Activated naive CD8-positive, alpha-beta T cell treated with anti-CD3 and anti-CD28 coated beads, Interleukin-2, amount 50 U/mL, for 16 hours (primary cell): ENCODE measurements around the gene NAP1L4.

Experiments
- DNase-seq: peaks from one replicate; pipeline ENCODE4 v3.0.0-alpha.2; 2020; ENCODE audit warnings: low read depth, low spot score

The NAP1L4 gene

DNA sequence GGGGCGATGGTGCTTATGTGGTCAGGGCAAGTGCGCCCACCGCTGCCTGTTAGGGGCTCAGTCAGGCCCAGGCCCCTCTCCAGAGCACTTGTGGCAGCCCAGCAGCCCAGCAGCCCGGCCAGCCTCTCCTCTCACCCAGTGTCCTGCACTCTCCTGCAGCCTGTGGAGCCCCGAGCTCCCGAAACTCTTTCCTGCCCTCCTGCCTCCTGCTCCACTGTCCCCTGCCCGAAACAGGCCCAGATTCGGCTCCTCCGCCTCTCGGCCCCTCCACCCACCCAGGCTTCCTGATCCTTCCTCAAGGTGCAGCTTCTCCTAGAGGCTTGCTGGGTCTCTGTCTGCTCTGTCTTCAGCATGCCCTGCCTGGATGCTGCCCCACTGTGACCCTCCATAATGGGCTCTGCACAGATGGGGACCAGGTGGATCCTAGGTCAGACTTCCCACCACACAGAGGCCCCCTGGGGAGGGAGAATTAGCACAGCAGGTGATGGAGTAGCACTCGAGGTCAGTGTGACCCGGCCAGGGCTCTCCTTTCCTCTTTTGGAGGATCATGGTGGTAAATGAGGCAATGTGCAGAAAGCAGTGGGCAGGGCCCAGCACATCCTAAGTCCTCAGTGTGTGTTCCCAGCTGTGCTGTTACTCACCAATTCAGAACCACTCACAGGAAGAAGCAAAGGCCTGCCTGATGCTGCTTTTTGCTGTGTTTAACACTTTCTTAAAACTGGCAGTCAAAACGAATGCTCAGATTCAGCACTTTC is 18.6 kb upstream of the NAP1L4 start:
- no peak for DNase-seq

DNA sequence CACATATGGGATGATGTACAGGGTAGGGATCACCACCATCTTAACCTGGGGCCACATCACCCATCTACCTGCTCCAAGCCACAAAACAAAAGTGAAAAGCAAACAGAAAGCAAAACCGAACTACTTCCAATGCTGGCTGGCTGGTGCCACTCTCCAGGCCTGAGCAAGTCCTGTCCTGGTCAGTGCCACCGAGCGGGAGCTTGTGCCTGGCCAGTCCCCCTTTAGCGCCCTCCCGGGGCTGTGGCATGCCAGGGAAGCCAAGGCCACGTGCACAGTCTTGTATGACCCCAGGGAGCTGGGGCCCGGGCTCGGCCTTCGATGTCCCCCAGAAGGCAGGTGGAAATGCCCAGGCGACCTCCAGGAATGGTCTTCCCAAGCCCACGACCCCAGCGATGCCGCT is 17.9 kb upstream of the NAP1L4 start:
- DNase-seq: no peak

DNA sequence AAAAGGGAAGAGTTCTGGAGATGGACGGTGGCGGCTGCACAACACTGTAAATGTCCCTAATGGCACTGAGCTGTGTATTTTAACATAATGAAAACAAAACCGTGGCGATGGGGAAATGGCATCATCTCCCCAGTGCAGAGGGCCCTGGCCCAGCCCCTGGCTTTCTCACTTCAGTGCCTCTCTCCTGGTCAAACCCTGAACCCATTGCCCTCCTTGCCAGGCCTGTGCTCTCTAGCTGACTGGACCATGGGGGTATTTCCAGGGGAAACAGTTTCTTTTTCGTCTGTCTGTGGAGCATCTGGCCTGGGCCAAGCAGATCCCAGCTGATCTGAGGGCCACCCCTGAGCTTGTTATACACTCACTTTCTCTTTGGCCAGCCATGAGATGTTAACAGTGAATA is 17.4 kb upstream of the NAP1L4 start:
- no peak for DNase-seq

DNA sequence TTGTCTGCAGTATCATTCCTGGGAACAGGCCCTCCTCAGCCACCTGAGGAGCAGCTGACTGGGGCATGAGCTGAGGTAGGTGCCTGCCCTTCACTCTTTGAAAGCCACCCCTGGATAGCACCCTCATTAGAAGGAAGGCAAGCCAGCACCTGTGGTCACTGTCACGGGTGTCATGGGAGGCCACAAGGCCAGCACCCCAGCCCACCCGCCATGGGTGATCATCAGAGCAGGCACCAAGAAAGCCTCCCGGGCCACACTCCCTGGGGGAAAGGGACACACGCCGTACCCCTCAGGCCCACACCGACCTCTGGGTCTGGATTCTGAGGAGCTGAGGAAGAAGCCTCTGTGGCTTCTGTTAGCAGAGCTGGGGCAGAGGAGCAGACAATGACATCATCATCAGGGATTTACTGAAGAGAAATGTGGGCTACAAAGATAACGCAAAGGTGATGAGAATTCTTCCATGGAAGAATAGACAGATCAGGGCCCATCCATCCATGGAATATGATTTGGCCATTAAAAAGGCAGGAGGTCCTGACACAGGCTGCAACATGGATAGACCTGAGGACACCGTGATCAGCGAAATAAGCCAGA is 16.7 kb upstream of the NAP1L4 start:
- no peak for DNase-seq

DNA sequence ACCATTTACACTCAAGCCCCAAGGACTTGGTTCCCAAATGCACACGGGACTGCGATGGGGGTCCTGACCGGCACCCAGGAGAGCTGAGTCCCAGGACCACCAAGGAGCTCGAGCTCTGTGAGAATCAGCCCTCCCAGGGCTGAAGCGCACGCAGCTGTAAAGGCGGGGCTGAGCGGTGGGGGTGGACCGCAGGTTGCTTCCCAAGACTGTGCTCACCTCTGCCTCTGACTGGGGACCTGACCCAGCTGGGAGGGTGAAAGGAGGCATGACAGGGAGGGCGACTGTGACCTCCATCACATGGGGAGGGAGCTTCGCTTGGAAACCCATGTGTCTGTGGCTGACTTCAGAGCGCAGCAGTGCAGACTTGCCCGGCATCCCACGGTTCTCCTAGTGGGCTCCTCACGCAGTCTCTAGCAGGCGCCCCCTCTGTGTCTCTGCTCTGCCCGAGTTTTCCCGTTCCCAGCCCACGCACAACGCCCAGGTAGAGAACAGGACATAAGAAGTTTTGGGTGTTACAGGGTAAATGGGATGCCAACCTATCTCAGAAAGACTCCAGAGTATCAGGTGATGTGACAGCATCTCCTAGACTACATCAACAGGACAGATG is 15.4 kb upstream of the NAP1L4 start:
- no peak for DNase-seq

DNA sequence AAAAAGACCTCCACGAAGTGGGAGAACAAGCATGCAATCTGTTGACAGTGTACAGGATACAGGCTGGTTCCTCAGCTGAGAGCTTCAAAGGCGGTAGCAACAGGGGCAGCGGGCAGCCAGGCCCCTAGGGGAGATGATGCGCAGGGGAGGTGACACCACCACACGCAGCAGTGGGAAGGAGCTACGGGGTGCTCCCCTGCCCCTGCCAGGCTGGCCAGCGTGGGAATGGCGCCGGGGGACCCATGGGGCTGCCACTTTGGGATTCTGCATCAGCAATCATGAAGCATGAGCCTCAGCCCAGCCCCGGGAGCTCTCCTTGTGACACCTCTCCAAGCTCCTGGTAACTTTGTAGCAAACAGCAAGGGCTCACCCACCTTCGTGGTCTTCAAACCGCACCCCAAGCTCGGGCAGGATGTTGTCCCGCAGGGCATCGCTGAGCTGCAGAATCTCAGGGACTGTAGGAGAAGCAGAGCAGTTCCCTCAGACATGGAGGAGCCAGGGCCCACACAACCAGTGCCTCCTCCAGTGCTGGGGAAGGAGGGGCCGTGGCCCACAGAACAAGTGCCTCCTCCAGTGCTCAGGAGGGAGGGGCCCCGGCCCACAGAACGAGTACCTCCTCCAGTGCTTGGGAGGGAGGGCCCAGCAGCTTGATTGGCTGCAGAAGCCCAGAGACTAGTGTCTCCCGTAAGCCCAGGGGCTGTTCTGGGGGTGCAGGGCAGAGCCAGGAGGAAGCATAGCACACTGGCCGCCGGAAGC is 14.6 kb upstream of the NAP1L4 start:
- DNase-seq: no peak

DNA sequence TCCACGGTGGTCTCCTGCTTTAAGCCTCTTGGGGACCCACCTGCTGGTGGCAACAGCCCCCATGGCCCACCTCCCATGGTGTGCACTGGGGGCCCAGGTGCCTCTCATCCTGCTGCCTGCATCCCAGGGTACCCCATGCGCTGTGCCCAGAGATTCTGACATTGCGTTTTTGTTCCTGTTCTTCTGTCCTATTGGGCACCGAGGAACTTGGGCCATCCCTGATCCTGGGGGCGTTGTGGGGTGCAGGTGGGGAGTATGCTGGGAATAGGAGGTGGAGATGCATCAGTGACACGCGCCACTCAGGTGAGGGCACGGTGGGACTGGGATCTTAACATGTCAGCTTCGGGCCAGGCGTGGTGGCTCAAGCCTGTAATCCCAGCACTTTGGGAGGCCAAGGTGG is 12.4 kb upstream of the NAP1L4 start:
- DNase-seq: no peak

DNA sequence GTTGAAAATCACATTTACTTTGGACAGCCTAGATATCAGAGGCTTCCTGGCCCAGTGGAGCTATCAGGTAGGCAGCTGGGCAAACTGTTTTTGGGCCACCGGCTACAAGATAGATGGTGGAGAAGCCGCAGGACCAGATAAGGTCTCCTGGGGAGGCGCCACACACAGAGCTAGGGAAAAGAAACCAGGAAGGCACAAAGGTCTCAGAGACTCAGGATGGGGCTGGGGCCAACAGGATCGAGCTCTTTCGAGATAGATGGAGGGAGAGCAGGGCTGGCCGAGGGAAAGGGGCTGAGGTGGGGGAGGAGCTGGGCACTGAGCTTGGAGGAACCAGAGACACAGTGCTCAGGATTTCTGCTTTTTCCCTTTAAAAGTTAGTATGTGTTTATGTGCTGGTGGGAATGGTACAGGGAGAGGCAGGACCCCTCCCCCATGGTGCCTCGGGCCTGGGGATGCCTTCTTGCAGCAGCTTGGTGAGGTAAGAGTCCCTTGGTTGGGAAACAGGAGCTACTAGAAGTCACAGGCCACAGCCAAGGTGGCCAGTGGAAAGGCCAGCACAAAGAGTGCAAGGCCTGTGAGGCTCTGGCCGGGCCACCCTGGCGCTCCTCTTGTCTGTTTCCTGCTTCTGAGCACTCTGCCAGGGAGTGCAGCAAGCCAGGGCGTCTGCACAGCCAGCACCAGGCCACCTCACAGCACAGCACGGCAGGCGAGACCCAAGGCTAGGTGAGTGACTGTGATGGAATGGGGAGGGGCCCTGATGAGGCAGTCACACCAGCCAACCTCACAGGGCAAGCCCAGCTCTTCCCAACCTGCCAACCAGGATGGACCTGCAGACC is 11.5 kb upstream of the NAP1L4 start:
- DNase-seq: no peak

DNA sequence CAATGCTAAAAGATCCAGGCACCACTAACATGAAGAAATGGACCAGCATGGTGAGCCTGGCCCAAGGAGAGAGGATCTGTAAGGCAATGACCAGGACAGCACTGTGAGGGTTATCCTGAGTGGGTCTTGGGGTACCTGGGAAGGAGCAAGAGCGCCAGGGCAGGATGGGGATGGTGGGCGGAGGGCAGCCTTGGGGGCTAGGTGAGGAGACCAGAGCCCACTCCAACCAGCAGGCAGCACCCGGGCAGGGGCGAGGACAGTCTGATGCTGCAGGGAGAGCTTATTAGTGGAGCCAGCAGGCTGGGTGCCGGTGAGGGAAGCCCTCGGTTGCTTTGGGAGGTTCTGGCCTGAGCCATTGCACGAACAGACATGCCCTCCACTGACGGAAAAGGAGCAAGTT is 10.7 kb upstream of the NAP1L4 start:
- DNase-seq: no peak

DNA sequence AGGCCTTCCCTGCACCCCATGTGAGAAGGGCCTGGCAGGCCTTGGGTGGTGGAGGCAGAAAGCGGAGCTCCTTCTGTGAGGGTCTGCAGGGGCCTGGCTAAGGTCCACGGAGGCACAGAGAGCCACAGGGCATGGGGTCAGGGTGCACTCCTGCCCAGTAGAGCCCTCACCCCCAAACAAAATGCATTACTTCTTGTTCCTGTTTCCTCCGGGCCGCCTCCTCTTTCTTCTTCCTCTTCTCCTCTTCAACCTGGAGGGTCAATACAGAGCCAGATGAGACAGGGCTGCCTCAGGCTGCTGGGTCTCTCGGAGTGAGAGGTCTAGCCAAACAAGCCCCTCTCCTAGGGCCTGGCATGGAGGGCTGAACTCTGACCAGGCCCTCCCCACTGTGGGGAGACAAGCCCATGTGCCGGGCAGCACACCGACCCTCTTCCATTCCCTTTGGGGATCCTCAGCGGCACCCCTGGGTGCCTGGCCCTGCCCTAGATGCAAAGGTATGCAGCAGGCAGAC is 10.3 kb upstream of the NAP1L4 start:
- DNase-seq: no peak

DNA sequence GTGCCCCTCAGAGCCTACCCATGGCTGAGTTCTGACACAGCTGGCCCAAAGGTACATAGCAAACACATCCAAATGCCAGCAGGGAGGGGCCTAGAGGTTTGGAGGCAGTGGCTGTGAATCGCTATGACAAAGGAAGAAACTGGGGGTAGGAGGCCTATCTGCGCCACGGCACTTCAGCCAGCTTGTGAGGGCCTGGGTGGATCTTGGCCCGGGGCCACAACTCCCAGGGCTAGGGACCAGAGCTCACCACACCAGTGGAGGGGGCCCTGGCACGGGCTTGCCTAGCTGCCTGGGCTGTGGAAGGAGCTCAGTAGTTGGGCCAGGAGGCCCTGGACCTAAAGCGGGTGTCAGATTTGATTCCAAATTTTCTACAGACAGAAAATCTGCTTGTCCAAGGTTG is 9.4 kb upstream of the NAP1L4 start:
- no peak for DNase-seq

DNA sequence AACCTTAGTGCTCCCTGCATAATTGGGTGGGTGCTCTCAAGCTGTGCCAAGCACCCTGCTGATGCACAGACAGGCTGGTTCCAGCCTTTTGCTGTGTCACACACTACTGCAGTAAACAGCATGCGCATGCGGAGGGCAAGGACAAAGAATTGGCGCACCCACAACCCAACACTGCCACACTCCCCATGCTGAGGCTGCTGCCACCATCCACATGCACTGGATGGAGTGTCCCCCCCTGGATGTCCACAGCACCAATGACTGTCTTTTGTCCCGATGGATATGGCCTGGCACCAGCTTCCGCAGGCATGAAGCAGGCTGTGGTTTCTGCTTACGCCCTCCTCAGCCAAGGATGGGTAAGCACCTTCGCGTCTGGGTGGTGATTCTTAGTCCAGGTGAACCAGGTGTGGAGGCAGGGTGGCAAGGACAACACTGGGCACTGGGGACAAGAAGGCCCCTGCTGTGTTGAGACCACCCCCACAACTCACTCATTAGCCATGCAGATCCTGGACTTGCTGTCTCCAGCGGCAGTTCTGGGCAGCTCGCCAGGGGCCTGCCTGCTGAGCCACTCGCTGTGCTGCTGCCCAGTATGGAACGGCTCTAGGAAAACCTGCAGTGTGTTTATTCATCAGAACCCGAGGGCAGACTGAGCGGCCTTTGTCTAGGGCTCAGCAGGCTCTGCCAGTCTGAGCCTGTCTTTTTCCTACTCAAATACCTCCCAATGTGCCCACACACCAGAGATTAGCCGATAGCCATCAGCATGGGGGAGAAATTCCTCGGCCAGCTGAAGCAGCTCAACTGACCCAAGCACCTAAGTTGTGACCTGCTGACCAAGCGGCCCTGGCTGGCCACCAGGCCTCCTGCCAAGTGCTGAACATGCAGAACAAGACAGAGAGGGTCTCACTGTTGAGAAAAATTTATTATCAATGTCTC is 8.2 kb upstream of the NAP1L4 start:
- DNase-seq: no peak

DNA sequence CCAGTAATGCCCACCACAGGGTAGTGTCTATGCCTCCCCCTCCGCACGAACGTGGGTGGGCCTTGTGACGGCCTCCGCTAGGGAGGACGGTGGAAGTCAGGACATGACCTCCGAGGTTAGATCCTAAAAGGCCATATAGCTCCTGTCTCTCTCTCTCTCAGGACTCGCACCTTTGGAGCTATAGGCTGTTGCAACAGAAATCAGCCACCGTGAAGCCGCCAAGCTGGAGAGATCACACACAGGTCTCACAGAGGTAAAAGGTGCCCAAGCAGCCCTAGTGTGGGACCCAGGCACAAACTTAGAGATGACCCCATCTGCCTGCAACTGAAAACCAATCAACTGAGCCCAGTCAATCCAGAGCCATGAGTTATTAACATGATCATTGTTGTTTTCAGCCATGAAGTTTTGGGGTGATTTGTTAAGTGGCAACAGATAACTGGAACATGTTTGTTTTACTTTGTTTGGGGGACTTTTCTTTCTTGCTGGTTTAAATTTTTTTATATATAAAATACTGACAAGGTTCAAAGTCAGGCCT is 7.4 kb upstream of the NAP1L4 start:
- no peak for DNase-seq

DNA sequence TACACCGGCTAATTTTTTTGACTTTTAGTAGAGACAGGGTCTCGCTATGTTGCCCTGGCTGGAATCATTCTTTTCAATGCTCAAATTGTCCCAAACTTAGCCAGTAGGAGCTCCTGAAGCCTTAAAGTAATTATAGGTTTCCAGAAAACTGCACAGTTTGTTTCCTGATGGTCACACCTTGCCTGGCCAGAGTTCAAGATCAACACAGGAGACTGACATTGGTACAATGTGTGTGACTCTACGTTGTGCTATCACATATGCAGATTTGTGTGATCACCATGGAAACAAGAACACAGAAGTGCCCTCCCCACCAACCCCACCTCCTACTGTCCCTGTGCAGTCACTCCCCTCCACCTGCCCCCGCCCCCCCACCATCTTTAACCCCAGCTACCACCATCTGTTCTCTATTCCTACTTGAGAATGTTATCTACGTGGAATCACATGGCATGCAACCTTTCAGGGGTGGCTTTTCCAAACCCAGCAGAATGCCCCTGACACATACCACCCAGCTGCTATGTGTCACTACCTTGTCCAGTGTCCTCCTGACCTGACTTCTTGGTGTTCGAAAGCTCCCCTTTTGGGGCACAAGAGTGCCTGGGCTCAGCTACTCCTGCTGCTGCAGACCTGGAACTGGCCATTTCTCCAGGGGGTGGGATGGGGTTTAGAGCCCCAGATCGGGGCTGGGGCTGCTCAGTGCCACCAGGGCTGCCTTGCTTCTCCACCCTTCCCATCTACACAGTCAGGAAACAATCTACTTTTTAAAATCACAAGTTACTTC is 6.1 kb upstream of the NAP1L4 start:
- DNase-seq: no peak

DNA sequence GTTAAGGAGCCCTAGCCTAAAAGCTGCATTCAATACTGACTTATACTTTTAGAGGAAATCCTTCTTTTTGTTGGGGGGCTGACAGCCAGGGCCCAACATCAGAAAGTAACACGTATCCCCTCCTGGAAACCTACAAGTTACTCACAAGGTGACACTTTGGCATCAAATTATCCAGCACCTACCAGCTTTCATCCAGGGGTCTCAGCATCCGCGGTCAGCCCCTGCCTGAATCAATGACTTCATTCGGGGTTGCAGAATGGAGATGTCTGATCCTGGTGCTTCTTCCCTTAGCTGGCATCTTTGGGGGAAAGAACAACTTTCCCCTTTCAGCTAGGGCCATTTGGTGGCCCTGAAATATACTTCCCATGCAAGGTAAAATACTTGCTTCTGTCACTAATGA is 5.3 kb upstream of the NAP1L4 start:
- DNase-seq: no peak

DNA sequence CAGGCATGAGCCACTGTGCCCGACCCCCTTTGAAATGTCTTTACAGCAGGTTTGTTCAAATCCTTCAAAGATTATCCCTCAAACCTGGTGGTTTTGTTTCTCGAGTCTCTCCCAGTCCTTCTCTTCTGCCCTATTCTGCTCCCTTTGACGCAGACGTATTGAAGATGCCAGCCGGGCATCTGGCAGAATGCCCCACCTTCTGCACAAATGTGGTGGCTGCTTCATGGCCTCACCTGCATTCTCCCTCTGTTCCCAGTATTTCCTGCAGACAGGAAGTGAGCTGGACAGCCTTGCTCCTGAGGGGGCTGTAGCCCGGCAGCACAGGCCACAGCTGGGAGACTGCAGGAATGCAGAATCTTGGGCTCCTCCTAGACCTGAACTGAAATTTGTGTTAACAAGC is 4.8 kb upstream of the NAP1L4 start:
- DNase-seq: no peak

DNA sequence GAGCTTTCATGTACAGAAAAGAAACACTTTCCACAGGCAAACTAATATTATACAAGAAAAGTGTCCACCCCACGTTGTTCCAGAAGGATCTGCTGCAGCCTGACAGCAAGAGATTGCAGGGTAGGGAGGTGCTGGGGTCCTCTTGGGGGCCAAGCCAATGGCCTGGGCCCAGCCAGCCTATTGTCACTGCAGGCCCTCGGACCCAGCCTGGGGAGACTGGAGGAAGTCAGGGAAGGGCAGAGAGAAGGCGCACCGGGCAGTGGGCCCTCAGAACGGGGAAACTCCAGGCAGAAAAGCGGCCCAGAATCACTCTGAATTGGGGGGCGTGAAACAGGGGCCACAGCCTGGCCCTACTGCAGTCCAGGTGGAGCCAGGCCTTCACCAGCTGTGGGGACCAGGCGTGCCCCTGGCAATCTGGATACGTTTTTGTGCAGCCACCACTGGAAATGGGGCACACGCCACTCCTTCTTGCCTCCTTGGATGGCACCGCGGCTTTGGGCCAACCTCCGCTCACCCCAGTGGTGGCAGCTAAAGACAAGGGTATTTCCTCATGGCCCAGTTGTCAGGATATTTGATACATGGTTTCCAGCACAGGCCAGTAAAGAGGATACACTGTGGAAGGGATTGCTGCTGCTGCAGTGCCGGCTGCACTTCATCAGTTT is 3.9 kb upstream of the NAP1L4 start:
- DNase-seq: no peak

DNA sequence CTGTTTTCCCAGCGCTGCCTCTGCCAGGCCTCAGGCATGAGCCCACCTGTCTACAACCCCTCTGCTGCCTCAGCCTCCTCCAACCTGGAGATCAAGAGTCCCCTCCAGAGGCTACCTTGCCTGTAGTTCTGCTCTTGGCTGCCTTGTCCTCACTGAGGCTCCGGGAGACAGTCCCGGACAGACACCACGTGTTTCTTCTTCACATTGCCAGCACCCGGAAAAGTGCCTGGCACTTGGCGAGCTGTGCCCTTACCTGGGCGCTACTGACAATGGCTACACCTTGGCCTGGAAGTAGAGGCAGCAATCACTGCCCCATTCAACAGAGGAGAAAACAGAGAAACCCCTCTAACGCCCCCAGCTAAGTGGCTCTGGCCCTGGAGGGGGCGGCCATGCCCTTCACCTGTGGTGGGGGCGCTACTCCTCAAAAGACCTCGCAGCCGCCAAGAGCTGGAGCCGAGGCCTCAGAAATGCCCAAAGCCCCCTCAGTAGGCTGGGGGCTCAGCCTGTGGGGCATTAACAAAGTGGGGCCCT is 3.0 kb upstream of the NAP1L4 start:
- DNase-seq: no peak

DNA sequence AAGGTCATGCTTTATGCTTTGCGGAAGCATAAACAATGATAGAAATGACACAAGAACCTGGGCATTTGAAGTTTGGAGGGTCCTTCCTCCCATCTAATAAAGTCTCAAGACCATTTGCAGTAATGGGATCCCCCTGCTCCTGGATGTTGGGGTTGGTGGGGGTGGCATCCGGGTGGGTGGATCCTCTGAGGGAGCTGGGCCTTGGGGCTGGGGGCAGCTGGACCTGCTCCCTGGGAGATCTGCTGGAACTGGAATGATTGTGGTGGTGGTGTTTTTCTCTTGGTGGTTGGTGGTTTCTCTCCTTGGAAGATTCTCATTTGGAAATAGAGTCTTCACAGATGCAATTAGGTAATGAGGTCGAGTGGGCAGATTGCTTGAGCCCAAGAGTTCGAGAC is 2.2 kb upstream of the NAP1L4 start:
- DNase-seq: no peak
